ENCODE results near the gene TM4SF18.
"Not testable (repeated sequence)": the region's sequence is repeated elsewhere in the genome, so short reads cannot be mapped to it uniquely, and the experiment has no call there.

TM4SF18 gene, protein sequence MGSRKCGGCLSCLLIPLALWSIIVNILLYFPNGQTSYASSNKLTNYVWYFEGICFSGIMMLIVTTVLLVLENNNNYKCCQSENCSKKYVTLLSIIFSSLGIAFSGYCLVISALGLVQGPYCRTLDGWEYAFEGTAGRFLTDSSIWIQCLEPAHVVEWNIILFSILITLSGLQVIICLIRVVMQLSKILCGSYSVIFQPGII

DNA sequence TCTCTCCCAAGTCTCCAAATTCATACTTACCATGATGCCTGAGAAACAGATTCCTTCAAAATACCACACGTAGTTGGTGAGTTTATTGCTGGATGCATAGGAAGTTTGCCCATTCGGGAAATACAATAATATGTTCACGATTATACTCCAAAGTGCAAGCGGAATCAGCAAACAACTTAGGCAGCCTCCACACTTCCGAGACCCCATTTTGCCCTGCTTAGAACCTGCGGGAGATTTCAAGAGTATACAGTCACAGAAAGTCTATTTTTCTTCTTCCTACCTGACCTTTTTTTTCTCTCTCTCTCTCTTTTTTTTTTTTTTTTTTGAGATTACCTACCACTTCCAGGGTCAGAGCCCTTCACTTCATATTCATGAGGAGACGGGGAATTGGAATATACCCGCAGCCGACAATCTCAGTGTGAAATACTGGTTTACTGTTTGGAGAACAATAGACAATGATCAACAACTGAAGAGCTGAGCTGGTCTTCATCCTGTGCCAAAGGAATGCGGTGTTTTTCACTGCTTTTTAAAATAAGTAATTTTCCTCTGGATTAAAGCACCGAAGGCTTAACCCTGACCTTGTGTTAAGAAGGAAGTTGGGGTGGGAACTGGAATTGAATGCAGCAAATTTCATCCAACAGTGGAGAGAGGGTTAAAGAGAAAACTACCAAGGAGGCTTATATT lies at the start of gene TM4SF18:
TM4SF18 (minus strand) TSS at position 461 of the 684 bp plus-strand sequence; CDS start at position 207, 254 bp downstream.
- no peak for DNase-seq

DNA sequence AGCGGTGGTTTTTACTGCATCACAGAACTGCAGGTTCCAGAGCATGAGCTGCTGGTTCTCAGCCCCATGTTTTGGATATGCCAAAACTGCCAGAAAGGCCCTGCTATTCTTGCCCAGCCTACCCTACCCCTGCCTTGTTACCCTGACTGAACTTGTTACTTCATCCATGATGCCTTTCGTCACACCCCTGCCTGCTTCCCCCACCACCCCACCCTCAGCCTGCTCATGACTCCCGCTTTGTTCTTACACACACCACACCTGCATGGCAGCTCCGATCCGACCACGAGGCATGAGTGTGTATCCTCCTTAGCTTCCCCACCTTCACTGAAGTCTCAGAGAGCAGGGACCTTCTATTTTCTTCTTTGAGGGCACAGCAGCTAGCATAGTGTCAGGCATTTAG lies 49.1 kb upstream of the TM4SF18 start:
- no peak for DNase-seq

DNA sequence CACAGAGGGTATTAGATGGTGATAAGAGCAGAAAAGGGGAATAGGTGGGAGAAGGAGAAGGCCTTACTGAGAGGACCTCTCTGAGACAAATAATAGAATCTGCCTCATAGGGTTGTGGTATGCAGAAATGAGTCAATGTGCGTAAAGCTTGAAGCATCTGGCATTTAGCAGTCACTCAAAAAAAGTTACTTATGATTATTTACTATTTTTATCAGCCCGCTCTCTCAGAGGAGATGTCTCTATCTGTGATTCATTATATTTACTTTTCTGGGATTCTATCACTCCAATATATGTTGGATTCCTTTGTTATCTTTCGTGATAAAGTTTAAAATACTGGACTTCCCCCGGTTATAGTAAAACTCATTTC lies 48.6 kb upstream of the TM4SF18 start:
- DNase-seq, result no peak

DNA sequence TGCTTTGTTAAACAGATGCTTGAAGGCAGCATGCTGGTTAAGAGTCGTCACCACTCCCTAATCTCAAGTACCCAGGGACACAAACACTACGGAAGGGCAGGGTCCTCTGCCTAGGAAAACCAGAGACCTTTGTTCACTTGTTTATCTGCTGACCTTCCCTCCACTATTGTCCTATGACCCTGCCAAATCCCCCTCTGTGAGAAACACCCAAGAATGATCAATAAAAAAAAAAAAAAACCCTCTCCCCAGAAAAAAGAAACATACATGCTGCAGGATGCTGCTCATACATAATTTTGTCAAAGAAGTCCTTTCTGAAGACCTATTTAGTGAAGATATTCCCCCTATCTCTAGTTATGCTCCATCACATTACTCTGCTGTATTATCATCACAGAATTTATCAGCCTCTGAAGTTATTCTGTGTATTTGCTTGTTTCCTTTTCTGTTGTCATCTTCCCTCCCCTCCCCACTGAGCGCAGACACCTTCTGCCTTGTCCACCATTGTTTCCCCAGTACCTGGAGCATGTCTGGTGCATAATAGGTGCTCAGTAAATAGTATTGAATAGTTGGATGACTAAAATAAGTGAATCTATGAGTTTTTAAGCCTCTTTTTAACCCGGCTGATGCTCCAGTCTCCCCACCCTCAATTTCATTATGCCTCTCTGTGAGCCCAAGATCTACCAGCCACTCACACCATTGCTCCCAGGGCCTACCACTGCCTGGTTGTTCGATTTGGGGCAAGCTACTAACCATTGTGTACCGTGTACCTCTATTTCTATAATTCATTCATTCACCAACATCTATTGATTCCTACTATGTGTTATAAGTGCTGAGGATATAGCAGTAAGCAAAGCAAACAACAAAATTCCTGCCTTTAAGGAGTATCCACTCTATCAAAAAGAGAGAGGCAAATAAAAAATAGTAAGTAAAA lies 48.0 kb upstream of the TM4SF18 start:
- no peak for DNase-seq

DNA sequence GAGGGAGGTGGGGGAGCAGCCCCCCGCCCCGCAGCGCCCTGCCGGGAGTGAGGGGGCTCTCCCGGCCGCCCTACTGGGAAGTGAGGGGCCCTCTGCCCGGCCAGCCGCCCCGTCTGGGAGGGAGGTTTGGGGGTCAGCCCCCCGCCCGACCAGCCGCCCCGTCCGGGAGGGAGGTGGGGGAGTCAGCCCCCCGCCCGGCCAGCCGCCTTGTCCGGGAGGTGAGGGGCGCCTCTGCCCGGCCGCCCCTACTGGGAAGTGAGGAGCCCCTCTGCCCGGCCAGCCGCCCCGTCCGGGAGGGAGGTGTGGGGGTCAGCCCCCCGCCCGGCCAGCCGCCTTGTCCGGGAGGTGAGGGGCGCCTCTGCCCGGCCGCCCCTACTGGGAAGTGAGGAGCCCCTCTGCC lies 46.8 kb upstream of the TM4SF18 start:
- DNase-seq, result not testable (repeated sequence)

DNA sequence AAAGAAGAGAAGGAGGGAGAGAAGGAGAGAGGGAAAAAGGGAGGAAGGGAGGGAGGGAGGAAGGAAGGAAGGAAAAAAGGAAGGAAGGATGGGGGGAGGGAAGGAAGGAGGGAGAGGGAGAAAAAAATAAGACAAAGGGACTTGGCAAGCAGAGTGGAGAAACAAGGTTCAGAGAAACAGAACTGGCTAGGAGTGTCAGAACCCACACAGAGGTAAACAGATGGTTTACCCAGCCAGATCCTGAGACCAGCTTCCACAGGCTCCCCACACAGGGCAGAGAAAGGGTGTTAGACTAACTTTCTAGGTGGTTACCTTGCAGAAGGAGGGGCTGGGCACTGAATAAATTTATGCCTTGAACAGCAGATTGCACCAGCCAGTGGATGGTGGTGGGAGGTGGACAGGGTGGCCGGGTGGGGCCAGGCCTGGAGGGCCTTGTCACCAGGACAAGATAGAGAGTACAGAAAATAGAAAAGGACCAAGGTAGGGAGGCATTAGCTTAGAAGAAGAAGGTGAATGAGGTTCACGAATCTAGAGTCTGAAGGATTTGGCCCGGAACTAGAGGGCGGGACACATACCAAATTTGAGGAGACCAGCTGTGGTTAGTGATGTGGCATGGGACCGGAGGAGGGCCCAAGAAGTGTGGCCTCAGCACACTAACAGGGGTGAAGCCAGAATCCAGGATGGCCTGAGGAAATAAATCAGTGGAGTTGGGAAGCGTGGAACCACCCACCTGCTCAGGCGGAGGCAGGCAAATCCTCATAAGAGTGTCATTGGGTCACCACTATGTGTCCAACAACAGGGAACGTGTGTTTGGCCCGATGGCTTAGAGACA lies 45.3 kb upstream of the TM4SF18 start:
- no peak for DNase-seq

DNA sequence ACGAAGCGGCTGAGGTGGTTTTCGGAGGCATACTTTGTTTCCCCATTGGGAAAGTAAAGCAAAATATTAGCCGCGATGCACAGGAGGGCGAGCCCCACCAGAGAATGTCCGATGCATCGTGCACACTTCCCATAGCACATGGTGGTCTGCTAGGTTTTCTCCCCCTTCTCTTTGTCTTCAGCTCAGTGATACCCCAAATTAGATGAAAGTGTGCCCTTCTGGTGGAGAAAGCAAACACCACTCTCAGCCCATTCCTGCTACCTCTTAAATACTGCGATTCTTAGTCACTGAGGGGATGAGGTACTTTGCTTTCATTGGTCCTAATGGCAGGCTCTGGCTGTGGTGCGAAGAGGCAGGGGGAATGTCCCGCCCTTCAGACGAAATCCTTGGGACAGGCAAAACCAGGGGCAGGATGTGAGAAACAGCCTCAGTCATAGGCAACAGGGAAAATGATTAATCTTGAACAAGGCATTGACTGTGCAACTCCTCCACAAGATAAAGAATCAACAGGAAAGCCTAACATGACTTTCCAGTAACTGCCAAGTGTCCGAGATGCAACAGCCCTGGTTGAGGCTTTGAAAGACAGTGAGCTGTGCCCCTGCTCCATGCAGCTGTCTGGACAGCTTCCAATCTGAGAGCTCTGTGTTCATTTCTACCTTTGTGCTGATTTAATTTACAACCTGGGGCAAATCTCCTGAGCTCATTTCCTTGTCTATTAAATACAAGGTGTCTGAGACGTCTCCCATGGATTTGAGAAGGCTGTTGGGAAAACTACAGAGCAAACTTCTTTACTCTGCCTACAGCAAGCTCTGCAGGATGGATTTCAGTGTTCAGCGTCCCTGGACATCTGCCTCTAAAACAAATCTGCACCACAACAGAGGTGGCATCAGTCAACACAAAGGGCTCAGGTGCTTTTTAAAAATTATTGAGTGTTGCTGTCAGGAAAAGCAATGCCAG lies 44.2 kb upstream of the TM4SF18 start, which contains the start of gene TM4SF1:
TM4SF1 (minus strand) TSS at position 242 of the 957 bp plus-strand sequence; CDS start at position 140, 102 bp downstream.
- no peak for DNase-seq

DNA sequence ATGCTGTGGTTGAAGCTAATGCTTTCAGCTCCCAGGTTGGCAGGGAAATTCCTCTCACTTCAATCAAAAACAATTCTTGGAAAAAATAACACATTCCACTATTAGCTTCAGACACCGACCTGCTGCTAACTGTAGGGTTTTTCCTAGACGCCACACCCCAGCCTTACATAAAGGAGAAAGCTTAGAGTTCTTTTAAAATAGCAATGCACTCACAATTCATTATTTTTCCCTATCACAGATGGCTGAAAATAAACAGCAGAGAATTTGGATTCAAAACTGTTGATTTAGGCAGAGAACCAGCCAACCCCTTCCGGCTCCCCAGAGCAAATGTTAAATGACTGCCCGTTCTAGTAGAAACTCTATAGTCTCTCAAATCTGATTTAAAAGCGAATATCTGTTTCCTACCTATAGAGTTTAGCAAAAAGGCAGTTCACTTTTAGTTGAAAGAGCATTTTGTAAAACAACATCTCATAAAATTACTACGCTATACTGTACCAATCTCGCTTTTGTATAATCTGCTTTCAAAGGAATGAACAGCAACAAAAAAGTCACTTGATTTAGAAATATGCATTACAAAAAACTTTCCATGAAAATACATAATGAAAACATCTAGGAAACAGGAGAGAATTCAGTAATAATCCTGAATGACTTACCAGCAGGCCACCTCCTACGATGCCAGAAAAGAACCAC lies 43.4 kb upstream of the TM4SF18 start:
- DNase-seq, result no peak

DNA sequence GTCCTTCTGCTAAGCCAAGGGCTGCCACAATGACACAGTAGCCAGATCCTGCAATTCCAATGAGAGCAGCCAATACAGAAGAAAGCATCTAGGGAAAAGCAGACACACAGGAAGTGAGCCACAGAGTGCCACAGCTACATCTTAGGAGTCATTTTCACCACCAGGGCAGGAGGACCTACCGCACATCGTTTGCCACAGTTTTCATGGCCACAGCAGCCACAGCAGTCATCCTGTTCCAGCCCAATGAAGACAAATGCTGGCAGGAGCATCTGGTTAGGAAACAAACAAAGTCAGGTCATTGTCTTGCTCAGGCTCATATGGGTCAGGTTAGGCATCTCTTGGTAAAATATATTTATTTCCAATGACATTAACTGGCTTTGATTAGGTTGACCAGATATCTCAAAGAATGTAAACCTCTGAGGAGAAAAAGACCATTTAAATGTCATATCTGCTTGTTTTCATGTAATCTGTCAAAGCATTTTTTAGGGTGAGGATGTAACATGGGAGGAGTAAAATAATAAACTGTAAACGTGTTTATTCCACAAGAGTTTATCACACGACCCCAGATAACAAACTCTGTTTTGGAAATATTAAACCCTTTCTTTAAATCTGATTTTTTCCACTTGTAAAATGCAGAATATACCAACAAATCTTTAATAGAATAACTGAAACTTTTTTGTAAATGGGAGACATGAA lies 42.2 kb upstream of the TM4SF18 start:
- DNase-seq, result no peak

DNA sequence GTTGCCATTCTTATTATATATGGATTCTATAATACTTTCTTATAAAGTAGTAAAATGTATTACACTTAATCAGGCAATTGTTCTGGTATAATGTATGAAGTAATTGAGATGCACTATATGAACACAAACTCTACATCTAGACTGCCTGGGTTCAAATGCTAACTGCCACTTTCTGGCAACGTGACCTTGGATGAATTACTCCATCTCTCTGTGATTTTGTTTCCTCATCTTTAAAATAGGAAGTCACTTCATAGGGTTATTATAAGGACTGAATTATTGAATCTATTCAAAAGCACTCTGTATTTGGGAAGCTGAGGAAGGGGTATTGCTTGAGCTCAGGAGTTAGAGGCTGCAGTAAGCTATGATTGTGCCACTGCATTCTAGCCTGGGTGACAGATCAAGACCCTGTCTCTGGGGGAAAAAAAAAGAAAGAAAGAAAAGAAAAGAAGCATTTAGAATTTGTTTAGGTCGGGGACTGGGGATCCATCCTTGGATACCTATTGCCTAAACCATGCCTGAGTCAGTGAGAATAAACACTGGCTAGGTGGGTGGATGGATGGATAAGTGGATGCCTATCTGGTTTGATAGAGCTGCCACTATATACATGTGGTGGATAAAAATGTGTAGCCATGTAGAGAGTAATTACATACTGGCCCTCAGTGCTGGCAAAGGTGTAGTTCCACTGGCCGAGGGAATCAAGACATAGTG lies 41.5 kb upstream of the TM4SF18 start:
- no peak for DNase-seq

DNA sequence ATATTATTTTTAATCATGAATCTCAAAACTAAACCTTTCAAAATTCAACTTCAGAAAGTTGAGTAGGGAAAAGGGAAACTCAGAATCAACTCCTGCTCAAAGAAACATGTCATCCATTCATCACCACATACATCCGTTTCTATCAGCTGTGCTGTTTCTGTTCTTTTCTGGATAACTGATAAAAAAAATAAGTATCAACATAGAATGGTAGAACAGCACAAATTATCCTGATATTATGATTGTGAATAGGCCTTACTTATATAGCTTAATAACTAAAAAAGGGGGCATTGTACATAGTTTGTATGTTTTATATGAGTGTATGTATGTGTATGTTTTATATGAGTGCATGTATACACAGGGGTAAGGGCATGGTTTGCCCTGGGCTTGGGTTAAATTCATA lies 41.0 kb upstream of the TM4SF18 start:
- DNase-seq, result no peak

DNA sequence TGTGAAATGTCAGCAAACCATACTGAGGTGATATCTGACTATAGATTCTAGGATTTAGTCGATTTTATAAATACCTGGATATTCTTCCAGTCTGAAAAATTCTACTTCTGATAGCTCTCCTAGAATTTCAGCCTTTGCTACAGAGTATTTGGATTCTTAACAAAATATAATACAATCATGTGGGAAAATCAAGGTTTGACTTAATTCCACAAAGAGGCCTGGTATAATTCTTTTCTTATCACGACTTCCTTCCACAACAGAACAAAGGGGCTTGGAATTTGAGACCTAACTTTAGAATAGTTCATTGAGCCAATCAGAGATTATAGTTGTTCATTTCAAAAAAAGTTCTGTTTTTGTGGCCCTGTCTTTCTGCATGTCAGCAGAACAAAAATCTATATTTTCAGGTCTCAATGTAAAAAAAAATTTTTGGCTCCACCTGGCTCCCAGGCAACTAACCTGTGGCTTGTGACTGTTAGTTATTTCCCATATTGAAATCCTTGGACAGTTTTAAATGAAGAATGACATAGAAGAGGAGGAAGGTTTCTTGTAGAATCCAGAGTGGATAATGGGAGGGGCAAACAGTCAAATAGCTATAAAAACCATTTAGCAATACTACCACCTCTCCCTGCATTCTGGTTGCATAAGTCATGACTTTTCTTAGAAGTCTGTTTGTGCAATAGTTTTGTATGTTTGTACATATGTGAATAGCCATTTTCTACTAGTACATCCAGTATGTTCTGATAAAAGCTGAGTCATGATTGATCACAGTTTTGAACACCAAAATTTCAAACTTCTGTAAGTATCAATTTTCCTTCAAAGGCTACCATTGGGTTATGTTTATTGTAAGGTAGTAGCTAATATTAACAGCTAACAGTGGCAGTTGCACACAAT lies 40.0 kb upstream of the TM4SF18 start:
- no peak for DNase-seq

DNA sequence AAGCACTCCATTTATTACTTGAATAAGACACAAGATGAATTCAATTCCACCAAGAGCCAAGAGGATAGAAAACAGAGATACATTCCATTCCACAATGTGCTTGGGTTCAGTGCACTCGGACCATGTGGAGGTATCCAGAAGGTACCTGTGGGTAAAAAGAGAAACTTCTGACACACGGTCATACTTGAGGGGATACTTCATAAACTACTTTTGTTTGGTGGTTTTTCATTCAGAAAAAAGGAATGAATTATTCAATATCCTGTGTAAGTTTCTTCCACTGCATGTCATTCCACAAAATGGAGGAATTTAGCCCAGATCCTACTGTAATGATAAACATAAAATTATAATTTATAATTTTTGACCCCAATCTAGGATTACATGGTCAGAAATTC lies 38.3 kb upstream of the TM4SF18 start:
- no peak for DNase-seq

DNA sequence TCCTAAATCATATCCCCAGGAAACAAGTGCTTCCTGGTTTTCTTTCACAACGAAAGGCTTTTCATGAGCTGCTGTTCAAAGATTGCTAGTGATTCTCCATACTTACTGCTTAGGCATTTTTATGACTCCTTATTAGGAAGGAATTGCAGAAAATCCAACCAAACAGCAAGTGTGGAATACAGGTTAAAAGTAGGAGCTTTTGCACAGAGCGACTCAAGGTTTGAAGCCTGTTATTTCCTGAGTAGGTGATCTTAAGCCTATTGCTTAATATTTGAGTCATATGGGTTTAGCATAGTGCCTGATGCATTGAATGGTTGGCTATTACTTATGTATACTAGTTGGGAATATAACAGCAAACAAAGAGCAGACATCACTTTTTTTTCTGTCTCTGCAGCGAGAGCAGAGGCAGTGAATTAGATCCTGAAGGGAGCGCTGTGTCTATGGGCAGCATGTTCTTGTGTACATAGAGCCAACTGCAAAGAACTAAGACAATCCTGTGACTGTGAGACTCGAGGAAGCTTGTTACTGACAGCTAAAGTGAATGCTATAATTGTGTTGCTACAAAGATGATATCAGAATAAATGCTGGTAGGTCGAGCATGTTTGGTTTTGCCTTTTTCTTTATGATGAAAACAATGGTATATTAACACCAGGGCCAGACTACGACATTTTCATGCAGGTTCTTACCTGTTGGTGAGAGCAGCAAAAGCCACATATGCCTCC lies 37.7 kb upstream of the TM4SF18 start:
- no peak for DNase-seq

DNA sequence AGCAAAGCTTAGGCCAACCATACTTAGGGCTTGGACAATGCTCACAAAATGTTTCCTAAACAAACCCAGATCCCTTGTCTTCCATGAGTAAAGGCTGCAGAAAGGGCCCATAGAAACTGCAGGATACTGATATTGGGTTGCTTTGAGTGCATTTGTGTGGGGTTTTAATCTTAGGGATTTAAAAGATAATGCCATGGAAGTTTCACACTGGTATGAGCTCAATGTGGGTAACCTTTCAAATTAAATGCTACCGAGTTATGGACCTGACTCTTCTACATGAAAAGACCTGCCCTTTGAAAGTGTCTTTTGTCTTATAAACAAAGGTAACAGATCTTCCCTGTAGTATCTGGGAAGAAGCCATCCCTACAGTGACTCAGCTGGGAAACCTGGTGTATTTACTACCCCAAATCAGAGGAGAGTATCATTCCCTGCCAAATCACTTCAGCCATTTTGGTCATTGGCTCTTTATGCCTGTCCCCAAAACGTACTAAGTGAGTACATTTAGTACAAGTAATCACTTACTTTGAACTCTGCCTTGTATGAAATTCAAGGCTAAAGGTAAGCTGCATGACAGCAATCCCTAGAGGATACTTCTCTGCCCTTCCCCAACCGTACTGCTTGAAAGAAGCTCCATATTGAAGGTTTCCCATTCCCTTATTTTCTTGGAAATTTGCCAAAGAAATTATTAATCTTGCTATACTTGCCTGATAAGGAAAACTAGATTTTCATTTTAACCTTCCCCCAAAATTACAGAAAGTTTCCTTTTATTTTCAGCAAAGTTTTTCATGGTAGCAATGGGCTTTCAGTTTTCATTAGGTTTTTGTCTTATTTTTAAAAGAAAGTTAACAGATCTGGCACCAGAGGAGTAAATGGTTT lies 36.8 kb upstream of the TM4SF18 start:
- DNase-seq, result no peak

DNA sequence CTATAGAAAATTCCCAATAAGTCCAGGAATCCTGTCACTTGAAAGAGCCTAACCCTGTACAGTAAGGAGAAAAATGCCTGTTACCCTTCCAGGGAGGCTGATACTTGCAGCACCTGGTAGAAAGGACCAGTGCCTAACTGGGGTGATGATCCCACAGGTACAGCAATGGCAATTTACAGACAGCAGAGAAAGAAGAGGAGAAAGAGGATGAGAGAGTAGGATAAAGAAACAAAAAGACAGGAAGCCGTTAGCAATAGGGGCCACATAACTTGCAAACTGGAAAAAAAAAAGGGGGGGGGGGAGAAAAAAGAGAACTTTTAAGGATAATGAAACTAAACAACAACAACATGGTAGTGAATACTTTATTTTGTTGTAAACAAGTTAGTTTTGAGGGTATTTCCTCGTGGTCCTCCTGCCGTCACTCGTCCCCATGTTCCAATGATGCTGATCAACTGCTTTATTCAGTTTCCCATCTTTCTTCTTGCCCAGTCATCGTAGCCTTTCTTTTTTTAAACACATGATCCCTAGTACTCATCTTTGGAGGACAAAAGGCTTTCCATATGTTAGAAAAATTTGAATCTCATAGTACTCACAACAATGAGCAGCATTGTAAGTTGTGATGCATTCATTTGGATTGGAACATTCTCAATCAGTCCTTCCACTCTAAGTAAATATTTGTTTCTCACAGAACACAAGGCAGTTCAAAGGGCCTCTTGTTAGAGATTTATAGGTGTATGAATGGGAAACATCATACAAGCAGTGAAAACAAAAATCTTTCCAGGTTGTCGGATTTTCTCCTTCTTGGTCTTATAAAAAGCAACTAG lies 35.5 kb upstream of the TM4SF18 start:
- DNase-seq, result no peak
